Measurements from ENCODE around the gene MMEL1.
"Not testable (repeated sequence)": the region's sequence is repeated elsewhere in the genome, so short reads cannot be mapped to it uniquely, and the experiment has no call there.

The MMEL1 gene

DNA sequence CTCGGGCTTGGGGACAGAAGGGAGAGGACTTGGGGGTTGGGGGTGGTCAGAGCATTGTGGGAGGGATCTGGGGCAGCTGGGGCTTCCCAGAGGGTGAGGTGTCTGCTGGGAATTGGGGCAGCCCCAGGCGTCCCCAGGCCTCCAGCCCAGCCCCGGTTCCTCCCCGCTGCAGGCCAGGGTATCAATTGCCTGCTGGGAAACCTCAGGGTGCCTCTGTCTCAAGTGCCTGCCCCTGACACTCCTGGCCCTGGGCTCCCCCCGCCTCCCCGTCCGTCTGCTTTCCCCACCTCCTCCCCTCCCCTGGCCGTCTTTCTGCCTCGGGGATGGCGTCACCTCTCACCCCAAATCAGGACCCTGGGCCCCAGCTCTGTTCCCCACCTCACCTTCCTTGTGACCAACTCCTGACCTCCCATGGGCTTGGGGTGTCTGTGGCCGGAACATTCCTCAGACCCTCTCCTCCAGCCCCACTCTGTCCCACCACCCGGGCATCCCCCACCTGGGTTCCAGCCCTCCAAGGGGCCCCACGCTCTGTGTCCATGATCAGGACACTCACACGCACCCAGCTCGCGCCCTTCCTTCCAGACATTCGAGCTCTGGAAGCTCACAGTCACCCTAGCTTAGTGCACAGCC, 64.5 kb downstream of the MMEL1 start:
- not testable (repeated sequence) for DNase-seq

- no peak for DNase-seq
Observed at GRCh38 chr1:2567083-2567679, 65.6 kb downstream of the MMEL1 start.

DNA sequence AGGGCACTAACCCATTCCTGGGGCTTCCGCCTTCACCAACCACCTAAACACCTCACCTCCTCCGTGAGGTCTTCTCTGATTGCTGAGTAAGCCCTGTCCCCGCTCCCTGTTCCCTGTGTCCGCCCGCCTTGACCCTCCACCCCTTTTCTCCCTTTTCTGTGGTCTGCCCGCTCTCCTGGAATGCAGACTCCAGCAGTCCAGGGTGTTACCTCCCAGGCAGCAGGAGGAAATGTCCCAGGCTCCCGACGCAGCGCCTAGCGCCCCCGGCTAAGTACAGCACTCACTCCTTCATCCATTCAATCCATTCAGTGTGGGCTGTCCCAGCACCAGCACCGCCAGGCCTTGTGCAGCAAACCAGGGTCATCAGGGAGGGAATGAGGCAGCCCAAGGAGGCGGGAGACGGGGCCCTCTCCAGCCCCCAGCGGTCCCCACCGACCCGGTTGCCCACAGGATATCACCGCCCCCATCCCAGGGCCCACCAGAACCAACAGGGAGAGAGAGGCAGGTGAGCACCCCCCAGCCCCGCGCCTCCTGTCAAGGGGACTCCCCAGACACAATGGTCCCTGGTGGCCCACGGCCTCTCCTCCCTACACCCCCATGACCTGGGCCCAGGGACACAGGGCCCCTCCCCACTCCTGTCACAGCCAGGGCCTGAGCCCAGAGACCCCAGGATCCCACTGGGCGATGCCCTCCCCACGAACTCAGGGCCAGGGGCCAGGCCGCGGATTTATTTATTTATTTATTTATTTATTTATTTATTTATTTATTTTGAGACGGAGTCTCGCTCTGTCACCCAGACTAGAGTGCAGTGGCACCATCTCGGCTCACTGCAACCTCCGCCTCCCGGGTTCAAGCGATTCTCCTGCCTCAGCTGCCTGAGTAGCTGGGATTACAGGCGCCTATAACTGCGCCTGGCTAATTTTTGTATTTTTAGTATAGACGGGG, 66.4 kb downstream of the MMEL1 start:
- DNase-seq: no peak

GRCh38 chr1:2564815-2565374, 67.9 kb downstream of the MMEL1 start:
- DNase-seq: no peak

GRCh38 chr1:2564006-2564814, 68.6 kb downstream of the MMEL1 start:
- no peak for DNase-seq

DNA sequence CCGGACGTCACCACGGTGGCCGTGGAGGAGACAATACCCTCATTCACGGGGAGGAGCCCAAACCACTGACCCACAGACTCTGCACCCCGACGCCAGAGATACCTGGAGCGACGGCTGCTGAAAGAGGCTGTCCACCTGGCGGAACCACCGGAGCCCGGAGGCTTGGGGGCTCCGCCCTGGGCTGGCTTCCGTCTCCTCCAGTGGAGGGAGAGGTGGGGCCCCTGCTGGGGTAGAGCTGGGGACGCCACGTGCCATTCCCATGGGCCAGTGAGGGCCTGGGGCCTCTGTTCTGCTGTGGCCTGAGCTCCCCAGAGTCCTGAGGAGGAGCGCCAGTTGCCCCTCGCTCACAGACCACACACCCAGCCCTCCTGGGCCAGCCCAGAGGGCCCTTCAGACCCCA, 69.6 kb downstream of the MMEL1 start:
- DNase-seq: no peak

GRCh38 chr1:2561898-2562895, 70.6 kb downstream of the MMEL1 start:
- DNase-seq: no peak

DNA sequence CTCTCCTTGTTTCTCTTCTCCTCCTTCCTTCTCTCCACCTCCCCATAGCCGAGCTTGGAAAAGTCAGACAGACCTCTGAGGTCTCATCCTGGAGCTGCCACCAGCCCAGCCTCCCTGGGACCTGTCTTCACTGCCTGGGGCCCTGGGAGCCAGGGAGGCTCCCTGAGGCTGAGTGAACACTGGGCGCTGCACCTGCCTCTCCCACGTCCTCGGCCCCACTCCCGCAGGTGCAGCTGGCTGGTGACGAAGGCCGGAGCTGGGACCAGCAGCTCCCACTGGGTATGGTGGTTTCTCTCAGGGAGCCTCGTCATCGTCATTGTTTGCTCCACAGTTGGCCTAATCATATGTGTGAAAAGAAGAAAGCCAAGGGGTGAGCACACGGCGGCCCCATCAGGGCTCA, 71.4 kb downstream of the MMEL1 start:
- DNase-seq: no peak

GRCh38 chr1:2560299-2561073, 72.3 kb downstream of the MMEL1 start:
- no peak for DNase-seq

GRCh38 chr1:2559509-2560298, 73.1 kb downstream of the MMEL1 start:
- DNase-seq: no peak

- DNase-seq: no peak
Observed at GRCh38 chr1:2558861-2559260, 74.0 kb downstream of the MMEL1 start.

- DNase-seq: no peak
Observed at GRCh38 chr1:2558420-2558819, 74.4 kb downstream of the MMEL1 start.

DNA sequence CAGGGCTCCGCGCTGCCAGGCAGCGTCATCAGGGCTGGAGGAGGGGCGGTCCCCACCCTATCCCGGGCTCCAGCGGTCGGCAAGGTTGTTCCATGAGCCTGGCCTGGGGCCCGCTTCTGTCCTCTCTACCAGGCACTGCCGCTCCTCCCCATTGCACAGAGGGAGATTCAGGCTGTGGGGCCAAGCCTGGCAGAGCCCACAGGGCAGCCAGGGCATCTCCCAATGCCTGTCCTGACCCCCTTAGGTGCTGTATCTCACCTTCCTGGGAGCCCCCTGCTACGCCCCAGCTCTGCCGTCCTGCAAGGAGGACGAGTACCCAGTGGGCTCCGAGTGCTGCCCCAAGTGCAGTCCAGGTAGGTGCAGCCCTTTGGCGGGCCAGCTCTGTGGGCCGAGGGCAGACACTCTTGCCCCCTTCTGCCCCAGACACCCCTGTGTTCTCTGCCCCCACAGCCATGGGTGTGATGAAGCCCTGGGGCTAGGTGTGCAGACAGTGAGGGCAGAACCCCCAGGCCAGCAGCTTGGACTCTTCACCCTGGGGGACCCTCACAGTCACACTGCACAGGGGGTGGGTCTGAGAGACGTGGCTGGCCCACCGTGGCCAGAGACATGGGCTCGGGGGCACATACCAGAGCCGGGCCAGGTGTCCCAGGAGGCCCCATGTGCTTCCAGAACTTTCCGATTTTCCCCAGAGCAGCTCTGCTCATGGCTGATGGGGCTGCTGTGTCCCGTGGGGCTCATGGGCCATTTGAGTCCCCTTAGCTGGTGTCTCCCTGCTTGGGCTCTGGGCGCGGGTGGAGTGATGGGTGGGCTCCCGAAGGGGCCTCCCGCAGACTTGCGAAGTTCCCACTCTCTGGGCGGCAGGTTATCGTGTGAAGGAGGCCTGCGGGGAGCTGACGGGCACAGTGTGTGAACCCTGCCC, 75.1 kb downstream of the MMEL1 start:
- DNase-seq: no peak

GRCh38 chr1:2556678-2557481, 75.9 kb downstream of the MMEL1 start:
- no peak for DNase-seq

DNA sequence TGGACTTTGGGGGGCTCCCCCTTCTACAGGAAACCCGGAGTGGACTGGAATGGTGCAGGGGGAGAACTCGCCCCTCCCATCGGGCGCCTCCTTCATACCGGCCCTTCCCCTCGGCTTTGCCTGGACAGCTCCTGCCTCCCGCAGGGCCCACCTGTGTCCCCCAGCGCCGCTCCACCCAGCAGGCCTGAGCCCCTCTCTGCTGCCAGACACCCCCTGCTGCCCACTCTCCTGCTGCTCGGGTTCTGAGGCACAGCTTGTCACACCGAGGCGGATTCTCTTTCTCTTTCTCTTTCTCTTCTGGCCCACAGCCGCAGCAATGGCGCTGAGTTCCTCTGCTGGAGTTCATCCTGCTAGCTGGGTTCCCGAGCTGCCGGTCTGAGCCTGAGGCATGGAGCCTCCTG, 76.5 kb downstream of the MMEL1 start, which contains the start of gene TNFRSF14:
TSS of gene TNFRSF14 (plus strand) at position 95 of the 401 bp plus-strand sequence. CDS start at position 389, 294 bp downstream.
- DNase-seq: no peak

DNA sequence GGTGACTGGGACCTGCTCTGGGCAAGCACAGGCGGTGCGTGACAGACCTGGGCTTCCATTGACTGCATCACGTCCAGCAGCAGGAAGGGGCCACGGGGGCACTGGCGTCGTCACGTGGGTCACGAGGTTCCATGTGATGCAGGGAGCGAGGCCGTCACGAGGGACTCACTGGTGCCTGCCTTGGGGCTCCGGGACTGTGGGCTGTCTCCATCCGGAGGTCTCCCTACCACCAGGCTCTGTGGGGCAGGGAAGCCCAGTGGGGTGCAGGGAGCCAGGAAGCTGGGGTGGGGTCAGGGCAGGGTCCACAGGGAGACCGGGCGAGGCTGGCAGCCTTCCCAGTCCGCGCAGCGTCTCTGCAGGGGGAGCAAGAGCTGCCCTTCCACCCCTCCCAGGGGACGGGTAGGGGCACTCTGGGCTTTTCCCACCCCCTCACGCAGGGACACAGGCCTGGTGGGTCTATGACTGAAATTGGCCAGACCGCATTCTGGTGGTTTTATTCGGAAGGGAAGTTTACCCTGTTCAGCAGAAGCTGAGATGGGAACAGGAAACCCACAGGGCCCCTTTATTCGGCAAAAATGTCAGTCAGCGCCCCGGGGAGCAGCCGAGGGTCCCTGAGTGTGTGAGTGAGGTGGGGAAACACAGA, 77.1 kb downstream of the MMEL1 start:
- DNase-seq: no peak

Measured in cerebellar nuclear complex (tissue), 1 donor.